GM18868 (cell line): Measurements from ENCODE around the gene FREM2.

ENCODE experiments used
- ATAC-seq: cut with Tn5 transposase; IDR thresholded peaks from one replicate; pipeline ENCODE4 v1.9.1; 2021; ENCODE audit warnings: mild to moderate bottlenecking, moderate library complexity; ENCODE audit not compliant: unreplicated experiment

FREM2 gene

GRCh38 chr13:38686577-38687245 is at the start of gene FREM2:
Gene FREM2, plus strand, starts transcription at chr13:38687077. Its CDS starts 268 bp downstream, at chr13:38687345.
- ATAC-seq = peak; percentile 71

DNA sequence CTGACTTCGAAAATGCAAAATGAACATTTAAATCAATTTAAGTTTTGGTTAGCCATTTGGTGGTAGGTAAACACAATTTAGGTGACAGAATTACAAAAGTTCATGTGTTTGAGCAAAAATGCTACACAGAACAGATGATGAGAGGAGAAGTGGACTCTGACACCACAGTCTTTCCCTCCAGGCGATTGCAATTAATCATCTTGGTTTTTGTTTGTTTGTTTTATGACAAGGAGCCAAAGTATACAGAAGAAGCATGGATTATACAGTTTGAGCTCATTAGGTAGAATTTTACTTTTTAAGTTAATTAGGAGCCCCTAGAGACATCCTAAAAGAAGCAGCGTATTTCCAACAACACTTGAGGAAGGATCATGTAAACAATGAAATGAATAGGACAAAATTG is 49.3 kb upstream of the FREM2 start:
- no peak for ATAC-seq

GRCh38 chr13:38641164-38641948 is 45.5 kb upstream of the FREM2 start:
- ATAC-seq = no peak

GRCh38 chr13:38647312-38647711 is 39.6 kb upstream of the FREM2 start:
- ATAC-seq = no peak

- ATAC-seq = no peak
Measured at GRCh38 chr13:38648912-38649311, 38.0 kb upstream of the FREM2 start.

GRCh38 chr13:38656699-38657098 is 30.2 kb upstream of the FREM2 start:
- no peak for ATAC-seq

DNA sequence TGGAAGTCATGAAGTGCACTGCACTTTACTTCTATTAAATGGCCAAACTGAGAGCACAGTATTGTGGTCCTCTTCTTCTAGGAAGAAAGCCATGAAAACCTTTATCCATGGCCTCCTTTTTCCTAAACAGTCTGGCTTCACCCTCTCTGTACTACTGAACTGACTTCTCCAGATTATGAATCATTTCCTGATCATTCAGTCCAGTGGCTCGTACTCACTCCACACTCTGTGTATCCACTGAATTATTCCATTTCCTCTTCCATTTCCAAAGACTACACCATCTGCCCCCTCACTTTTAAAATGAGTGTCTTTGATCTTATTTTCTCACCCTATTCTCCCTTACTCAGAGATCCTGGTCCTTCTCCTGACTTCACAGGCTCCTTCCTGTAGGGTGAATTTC is 29.7 kb upstream of the FREM2 start:
- no peak for ATAC-seq

GRCh38 chr13:38658906-38659305 is 28.0 kb upstream of the FREM2 start:
- no peak for ATAC-seq

DNA sequence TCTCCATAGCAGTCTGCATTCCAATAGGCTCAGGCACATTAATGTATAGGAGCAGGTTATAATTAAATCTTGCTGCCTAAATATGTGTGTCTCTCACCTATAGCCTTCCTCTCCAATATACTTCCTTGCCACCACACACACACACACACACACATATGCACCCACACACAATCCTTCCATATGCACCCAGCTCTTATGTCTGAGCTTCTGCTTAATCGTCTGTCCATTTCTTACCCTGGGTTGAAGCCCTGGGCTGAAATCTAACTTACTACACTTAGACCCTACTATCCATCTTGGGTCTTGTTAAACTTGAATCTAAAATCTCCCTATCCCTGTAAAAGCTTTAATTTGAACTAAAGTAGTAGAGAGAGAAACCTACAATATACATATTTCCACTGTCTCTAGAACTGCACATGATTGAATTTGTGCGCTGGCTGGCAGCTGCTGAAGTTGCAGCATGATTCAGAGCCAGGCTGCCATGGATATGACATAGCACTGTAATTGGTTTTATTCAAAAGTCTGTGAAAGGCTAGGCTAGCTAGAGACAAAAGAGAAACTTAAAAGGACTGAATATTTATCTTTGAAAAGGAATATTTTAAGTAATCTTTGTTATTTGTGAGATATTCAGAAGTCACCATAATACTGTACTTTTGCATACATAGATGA is 25.7 kb upstream of the FREM2 start:
- ATAC-seq = no peak

GRCh38 chr13:38662362-38662761 is 24.5 kb upstream of the FREM2 start:
- no peak for ATAC-seq

GRCh38 chr13:38664906-38665305 is 22.0 kb upstream of the FREM2 start:
- ATAC-seq = no peak

- no peak for ATAC-seq
Measured at GRCh38 chr13:38667526-38668109, 19.3 kb upstream of the FREM2 start.

DNA sequence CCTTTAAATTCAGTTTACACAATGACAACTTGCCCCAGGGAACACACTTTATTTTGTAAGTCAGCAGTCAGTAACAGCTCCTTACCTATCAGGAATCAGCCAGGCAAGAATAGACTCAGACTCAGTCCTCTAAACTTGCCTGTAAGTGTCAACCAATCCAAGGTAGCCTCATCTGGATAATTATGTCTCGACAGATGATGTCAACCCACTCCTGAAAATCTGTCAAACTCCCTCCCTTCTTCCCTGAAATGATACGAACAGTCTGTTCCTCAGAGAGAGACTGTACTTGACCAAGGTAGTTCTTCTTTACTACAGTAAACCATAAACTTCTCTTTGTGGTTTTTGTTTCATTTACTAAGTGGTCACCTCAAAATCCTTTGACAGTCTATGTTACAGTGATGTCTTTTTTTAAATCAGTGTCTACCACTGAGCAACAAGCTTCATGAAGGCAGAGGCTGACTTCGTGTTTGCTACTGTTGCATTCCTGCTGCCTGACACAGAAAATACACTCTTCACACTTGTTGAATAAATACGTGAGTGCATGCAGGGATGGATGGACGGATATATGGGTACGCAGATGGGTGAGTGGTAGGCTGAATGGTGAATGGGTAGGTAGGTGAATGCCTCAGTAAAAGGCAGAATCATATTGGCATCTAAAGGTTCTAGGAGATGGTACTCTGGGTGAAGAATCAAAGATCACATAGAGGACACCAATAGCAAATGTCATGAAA is 17.5 kb upstream of the FREM2 start:
- ATAC-seq = no peak

DNA sequence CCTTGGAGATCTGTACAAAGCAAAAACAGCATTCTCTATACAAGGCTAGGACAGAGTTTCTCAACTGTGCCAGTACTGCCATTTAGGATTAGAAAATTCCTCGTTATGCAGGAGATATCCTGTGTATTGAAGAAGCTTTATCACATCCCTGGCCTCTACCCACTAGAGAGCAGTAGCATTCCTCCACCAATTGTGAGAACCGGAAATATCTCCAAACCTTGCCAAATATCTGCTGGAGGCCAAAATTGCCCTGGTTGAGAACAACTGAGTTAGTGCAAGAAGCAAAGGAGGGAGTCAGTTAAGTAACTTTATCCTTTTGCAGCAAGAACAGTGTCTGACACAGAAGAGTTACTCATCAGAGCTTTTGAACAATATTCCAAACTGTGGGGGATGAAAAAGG is 16.2 kb upstream of the FREM2 start:
- no peak for ATAC-seq

GRCh38 chr13:38671980-38672379 is 14.9 kb upstream of the FREM2 start:
- no peak for ATAC-seq

- ATAC-seq = no peak
Measured at GRCh38 chr13:38674208-38674607, 12.7 kb upstream of the FREM2 start.

DNA sequence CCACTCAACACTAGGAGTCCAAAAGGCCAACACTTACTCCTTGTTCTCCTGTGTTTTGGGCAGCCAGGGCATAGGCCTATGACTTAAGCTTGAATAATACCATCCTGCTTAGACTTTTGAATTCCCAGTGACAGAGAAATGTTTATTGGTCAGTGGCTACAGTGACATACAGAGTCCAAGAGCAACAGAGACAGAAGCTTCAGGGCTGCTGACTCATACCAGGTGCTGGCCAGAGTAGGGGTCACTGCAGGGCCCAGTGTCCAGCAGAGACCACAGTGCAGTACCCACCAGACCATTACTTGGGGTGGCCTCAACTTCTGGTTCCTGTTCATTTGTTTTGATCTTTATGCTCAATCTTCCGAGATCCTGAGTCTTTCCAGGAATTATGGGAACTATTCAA is 6.0 kb upstream of the FREM2 start:
- no peak for ATAC-seq

- no peak for ATAC-seq
Measured at GRCh38 chr13:38684714-38685113, 2.2 kb upstream of the FREM2 start.

DNA sequence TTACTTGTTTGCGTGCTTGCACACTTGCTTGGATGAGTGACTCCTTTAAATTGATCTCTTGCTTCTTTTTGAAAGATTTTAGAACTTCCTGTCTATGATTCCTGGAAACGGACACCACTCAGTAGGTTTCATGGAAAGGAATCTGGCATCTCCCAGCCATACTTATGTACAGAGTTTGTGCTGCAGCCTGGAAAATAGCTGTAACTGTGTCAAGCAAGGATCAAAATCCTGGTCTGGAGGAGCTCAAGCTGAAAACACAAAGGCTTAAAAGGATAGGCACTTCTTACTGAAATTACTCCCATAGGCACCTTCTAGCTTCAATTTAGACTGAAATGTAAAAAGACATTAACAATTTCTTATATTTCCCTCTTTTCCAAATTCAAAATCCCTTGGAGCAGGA is 1.4 kb upstream of the FREM2 start:
- no peak for ATAC-seq

DNA sequence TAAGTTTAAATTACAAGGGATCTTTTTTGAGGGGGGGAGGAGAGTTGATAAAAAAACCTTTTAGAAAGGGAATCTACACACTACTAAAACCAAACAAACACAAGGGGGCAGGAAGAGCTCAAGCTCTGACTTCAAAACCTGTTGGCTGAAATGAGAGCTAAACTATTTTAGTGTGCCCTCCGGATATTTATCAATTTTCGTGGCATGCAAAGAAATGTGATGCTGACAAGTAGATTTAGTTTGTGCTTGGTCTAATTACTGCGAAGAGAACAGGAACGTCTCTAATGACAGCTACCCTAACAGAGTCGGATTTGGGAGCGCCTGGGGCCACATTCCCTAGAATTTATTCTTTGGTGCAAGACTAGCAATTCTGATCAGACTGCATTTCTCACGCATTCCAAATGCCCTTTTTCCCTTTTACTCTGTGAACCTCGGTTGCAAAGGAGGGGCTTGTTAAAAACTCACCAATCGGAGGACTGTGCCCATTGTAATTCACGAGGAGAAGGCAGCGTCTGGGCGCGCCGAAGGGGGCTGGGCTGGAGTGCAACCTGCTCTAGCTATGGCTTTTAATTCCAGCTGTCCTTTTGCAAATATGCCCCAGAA is 802 bp upstream of the FREM2 start:
- ATAC-seq = no peak
